ENCODE measurements around the gene CCDC12.

DNA sequence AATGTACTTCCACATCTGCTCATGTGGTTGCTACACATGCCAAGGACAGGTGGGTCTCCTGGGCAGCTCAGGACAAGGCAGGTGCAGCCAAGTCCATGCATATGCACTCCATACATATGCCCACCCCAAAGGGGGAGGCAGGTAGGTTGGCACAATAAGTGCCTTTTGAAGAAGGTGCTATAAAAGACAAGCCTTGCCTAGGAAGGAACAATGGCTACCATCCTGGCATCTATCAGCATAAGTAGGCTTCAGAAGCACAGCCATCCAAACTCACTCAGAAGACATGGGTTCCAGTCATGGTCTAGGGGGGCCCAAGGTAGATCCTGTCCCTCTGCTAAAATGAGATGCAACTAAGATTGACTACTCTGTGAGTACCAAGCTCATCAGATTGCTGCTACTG is 37.5 kb upstream of the CCDC12 start:
- no peak for TF ChIP-seq CTCF (IDR thresholded peaks at IDR 0.05; ENCODE audit: low read depth, low read length)
- TF ChIP-seq POLR2A (IDR thresholded peaks at IDR 0.05; ENCODE audit: extremely low read depth, insufficient read length): no peak
